ACC112 (cell line): ENCODE results near the gene DHRS2.

Source experiments
- H2AFZ ChIP-seq: fragments of 200-600 bp; sonication (generic); one replicate; pipeline ENCODE4 v1.6.0; 2017; ENCODE audit warnings: antibody characterized with exemption, low read length; ENCODE audit not compliant: unreplicated experiment
- H3K27ac ChIP-seq: fragments of 200-600 bp; sonication (generic); 2 replicates; pipeline ENCODE4 v1.5.1; 2014; ENCODE audit warnings: low read depth, mild to moderate bottlenecking, antibody characterized with exemption, low read length, moderate library complexity
- H3K27me3 ChIP-seq: fragments of 200-600 bp; sonication (generic); 2 replicates; pipeline ENCODE4 v1.6.1; 2014; ENCODE audit warnings: mild to moderate bottlenecking, antibody characterized with exemption, low read length, moderate library complexity, mixed read lengths; ENCODE audit not compliant: insufficient read depth
- H3K36me3 ChIP-seq: fragments of 200-600 bp; sonication (generic); 2 replicates; pipeline ENCODE4 v1.6.1; 2016; ENCODE audit warnings: mild to moderate bottlenecking, antibody characterized with exemption, low read length, moderate library complexity, mixed read lengths; ENCODE audit not compliant: insufficient read depth
- H3K4me1 ChIP-seq: fragments of 200-600 bp; sonication (generic); one replicate; pipeline ENCODE4 v1.6.1; 2016; ENCODE audit warnings: low read length, mixed read lengths; ENCODE audit not compliant: insufficient read depth, unreplicated experiment, control insufficient read depth
- H3K4me3 ChIP-seq: fragments of 200-600 bp; sonication (generic); 2 replicates; pipeline ENCODE4 v1.5.1; 2014; ENCODE audit warnings: mild to moderate bottlenecking, low read depth, low read length
- H3K79me2 ChIP-seq: fragments of 200-600 bp; sonication (generic); one replicate; pipeline ENCODE4 v1.6.0; 2016; ENCODE audit warnings: low read length; ENCODE audit not compliant: control insufficient read depth, unreplicated experiment, insufficient read depth

Gene DHRS2

GRCh38 chr14:23650506-23650905 lies 14.3 kb downstream of the DHRS2 start:
- Histone ChIP-seq H3K36me3 (no peaks in the 10 kb centered on the region), H3K79me2 (no peaks in the 10 kb centered on the region), H3K4me3 (no peak overlapping the region), H3K27ac (no peak overlapping the region), H3K4me1 (peaks cover 12% of the 10 kb centered on the region), H3K27me3 (peaks cover 4% of the 10 kb centered on the region; the same call in 1 of the 2 replicates), H2AFZ (no peak overlapping the region)

GRCh38 chr14:23653051-23653450 lies 16.9 kb downstream of the DHRS2 start:
- H3K4me1 ChIP-seq, result no peaks in the 10 kb centered on the region
- no peaks in the 10 kb centered on the region for H3K36me3 ChIP-seq
- H3K27ac ChIP-seq, result no peak overlapping the region

GRCh38 chr14:23654231-23654630 lies 18.1 kb downstream of the DHRS2 start:
- Histone ChIP-seq H3K27ac (no peak overlapping the region), H3K4me3 (no peak overlapping the region), H3K36me3 (no peaks in the 10 kb centered on the region), H2AFZ (no peak overlapping the region), H3K79me2 (no peaks in the 10 kb centered on the region), H3K27me3 (peaks cover 22% of the 10 kb centered on the region), H3K4me1 (no peaks in the 10 kb centered on the region)

More at GRCh38 chr14:23653051-23653450, 16.9 kb downstream of the DHRS2 start:
- no peak overlapping the region for H2AFZ ChIP-seq
- H3K4me3 ChIP-seq, result no peak overlapping the region
- no peaks in the 10 kb centered on the region for H3K79me2 ChIP-seq
- peaks cover 12% of the 10 kb centered on the region for H3K27me3 ChIP-seq

- H2AFZ ChIP-seq, result no peak overlapping the region
- no peak overlapping the region for H3K4me3 ChIP-seq
- peaks cover 52% of the 10 kb centered on the region for H3K27me3 ChIP-seq
- no peaks in the 10 kb centered on the region for H3K36me3 ChIP-seq
- H3K79me2 ChIP-seq, result no peaks in the 10 kb centered on the region
- no peaks in the 10 kb centered on the region for H3K4me1 ChIP-seq
- H3K27ac ChIP-seq, result no peak overlapping the region
Observed at GRCh38 chr14:23657959-23658470, 21.9 kb downstream of the DHRS2 start.

- peaks cover 59% of the 10 kb centered on the region for H3K27me3 ChIP-seq
- H3K79me2 ChIP-seq, result no peaks in the 10 kb centered on the region
- H3K27ac ChIP-seq, result no peak overlapping the region
- no peak overlapping the region for H3K4me3 ChIP-seq
- no peaks in the 10 kb centered on the region for H3K36me3 ChIP-seq
- no peak overlapping the region for H2AFZ ChIP-seq
- H3K4me1 ChIP-seq, result no peaks in the 10 kb centered on the region
Observed at GRCh38 chr14:23660290-23661226, 24.4 kb downstream of the DHRS2 start.

GRCh38 chr14:23661542-23661941 lies 25.4 kb downstream of the DHRS2 start:
- H3K4me3 ChIP-seq, result no peak overlapping the region
- no peak overlapping the region for H2AFZ ChIP-seq
- no peak overlapping the region for H3K27ac ChIP-seq
- H3K27me3 ChIP-seq, result peaks cover 63% of the 10 kb centered on the region
- no peaks in the 10 kb centered on the region for H3K79me2 ChIP-seq
- no peaks in the 10 kb centered on the region for H3K4me1 ChIP-seq
- H3K36me3 ChIP-seq, result no peaks in the 10 kb centered on the region

- Histone ChIP-seq H3K36me3 (no peaks in the 10 kb centered on the region), H3K4me3 (no peak overlapping the region), H3K4me1 (no peaks in the 10 kb centered on the region), H3K27ac (no peak overlapping the region), H2AFZ (no peak overlapping the region), H3K27me3 (peaks cover 69% of the 10 kb centered on the region), H3K79me2 (no peaks in the 10 kb centered on the region)
Observed at GRCh38 chr14:23663127-23663526, 27.0 kb downstream of the DHRS2 start.

- Histone ChIP-seq H3K79me2 (no peaks in the 10 kb centered on the region), H3K36me3 (no peaks in the 10 kb centered on the region), H2AFZ (no peak overlapping the region), H3K27me3 (peaks cover 69% of the 10 kb centered on the region), H3K4me1 (no peaks in the 10 kb centered on the region), H3K4me3 (no peak overlapping the region), H3K27ac (no peak overlapping the region)
Observed at GRCh38 chr14:23663711-23664110, 27.5 kb downstream of the DHRS2 start.

GRCh38 chr14:23664207-23664885 lies 28.2 kb downstream of the DHRS2 start:
- Histone ChIP-seq H3K27me3 (peaks cover 71% of the 10 kb centered on the region), H2AFZ (no peak overlapping the region), H3K4me3 (no peak overlapping the region), H3K27ac (no peak overlapping the region), H3K79me2 (no peaks in the 10 kb centered on the region), H3K4me1 (no peaks in the 10 kb centered on the region), H3K36me3 (no peaks in the 10 kb centered on the region)

- Histone ChIP-seq H3K27ac (no peak overlapping the region), H2AFZ (no peak overlapping the region), H3K27me3 (peaks cover 73% of the 10 kb centered on the region), H3K79me2 (no peaks in the 10 kb centered on the region), H3K4me1 (no peaks in the 10 kb centered on the region), H3K36me3 (no peaks in the 10 kb centered on the region), H3K4me3 (no peak overlapping the region)
Observed at GRCh38 chr14:23665302-23666016, 29.3 kb downstream of the DHRS2 start.
